Thymus (tissue), 11 donors: ENCODE results near the gene EEF2. TPM values are rescaled to one million over a fixed set of nuclear protein-coding genes. Genes with fewer than 3 reads are reported as not detected.
A peak's percentile ranks its signal among the peaks of the same experiment; 100 is the strongest.
"Not testable (repeated sequence)": the region's sequence is repeated elsewhere in the genome, so short reads cannot be mapped to it uniquely, and the experiment has no call there.

Source experiments
- DNase-seq, 9 donors: peaks; one replicate each; pipeline ENCODE4 v3.0.0-alpha.2; 2013; ENCODE audit warnings: low spot score in 9 of 9, low read depth in 6 of 9, missing footprints in 1 of 9
- H3K27ac ChIP-seq, 2 donors: one replicate each; pipeline ENCODE4 v1.5.1; 2013; ENCODE audit warnings: control low read depth in 1 of 2, low read depth in 1 of 2, low read length in 1 of 2, mild to moderate bottlenecking in 1 of 2, moderate library complexity in 1 of 2
- H3K27me3 ChIP-seq, 2 donors: one replicate each; pipeline ENCODE4 v1.5.1; 2013; ENCODE audit warnings: low read length in 1 of 2; ENCODE audit not compliant: control insufficient read depth in 2 of 2, insufficient read depth in 1 of 2
- H3K36me3 ChIP-seq, 2 donors: one replicate each; pipeline ENCODE4 v1.5.1; 2013; ENCODE audit warnings: low read length in 1 of 2, mild to moderate bottlenecking in 1 of 2, moderate library complexity in 1 of 2; ENCODE audit not compliant: control insufficient read depth in 2 of 2, insufficient read depth in 2 of 2
- H3K4me1 ChIP-seq, 2 donors: one replicate each; pipeline ENCODE4 v1.5.1; 2013; ENCODE audit warnings: low read length in 2 of 2; ENCODE audit not compliant: control insufficient read depth in 2 of 2, insufficient read depth in 2 of 2
- H3K4me3 ChIP-seq, 2 donors: one replicate each; pipeline ENCODE4 v1.5.1; 2013; ENCODE audit warnings: low read length in 2 of 2, control low read depth in 1 of 2, mild to moderate bottlenecking in 1 of 2
- H3K9me3 ChIP-seq, 2 donors: one replicate each; pipeline ENCODE4 v1.5.1; 2013; ENCODE audit warnings: low read length in 1 of 2, mild to moderate bottlenecking in 1 of 2; ENCODE audit not compliant: control insufficient read depth in 2 of 2, insufficient read depth in 1 of 2
- WGBS: extraction: QIAGEN DNeasy Blood & Tissue Kit; methylation state at CpG from one replicate; pipeline ENCODE4 v1.1.7; 2013; 5-methylcytosine and 5-hydroxymethylcytosine counted together
- polyA plus RNA-seq: library from polyadenylated mRNA; stranded (reverse); fragments of 200-250 nt; gene quantifications from one replicate; pipeline ENCODE4 v1.2.3, GENCODE V29; 2013
- total RNA-seq: library from RNA; stranded (reverse); fragments of 120-200 nt; gene quantifications from one replicate; pipeline ENCODE4 v1.2.4, GENCODE V29; 2013
- donor health status: healthy.

The EEF2 gene
- total and polyA plus RNA-seq, 2 donors = 815 to 1,612 TPM

GRCh38 chr19:3968556-3969434, 16.5 kb downstream of the EEF2 start:
- H3K27ac ChIP-seq = peak overlapping the region in 1 of 2 donors; percentile 23
- no peaks in the 10 kb centered on the region for H3K27me3 ChIP-seq
- peaks cover 35 to 55% of the 10 kb centered on the region in 2 donors for H3K36me3 ChIP-seq
- H3K4me1 ChIP-seq = peaks cover 11 to 24% of the 10 kb centered on the region in 2 donors
- H3K9me3 ChIP-seq = no peaks in the 10 kb centered on the region
- no peak overlapping the region for H3K4me3 ChIP-seq
- WGBS = 82% methylated on average over 9 of the region's 9 CpGs
- no peak for DNase-seq

GRCh38 chr19:3967983-3968382, 17.3 kb downstream of the EEF2 start:
- 93% methylated on average over 12 of the region's 12 CpGs for WGBS
- Histone ChIP-seq H3K36me3 (peaks cover 43 to 63% of the 10 kb centered on the region in 2 donors), H3K4me1 (peaks cover 11 to 24% of the 10 kb centered on the region in 2 donors), H3K27ac (peak overlapping the region in 1 of 2 donors; percentile 7)
- not testable (repeated sequence) for H3K9me3 ChIP-seq, DNase-seq, H3K27me3 ChIP-seq, H3K4me3 ChIP-seq

- no peak for DNase-seq
- Histone ChIP-seq H3K4me3 (no peak overlapping the region), H3K27ac (no peak overlapping the region), H3K27me3 (no peaks in the 10 kb centered on the region), H3K36me3 (peaks cover 51 to 79% of the 10 kb centered on the region in 2 donors), H3K9me3 (no peaks in the 10 kb centered on the region), H3K4me1 (peaks cover 10 to 21% of the 10 kb centered on the region in 2 donors)
- WGBS = 91% methylated on average over 30 of the region's 30 CpGs
Observed at GRCh38 chr19:3966051-3967017, 18.9 kb downstream of the EEF2 start.

GRCh38 chr19:3964256-3965194, 20.7 kb downstream of the EEF2 start:
- Histone ChIP-seq H3K27ac (no peak overlapping the region), H3K4me3 (no peak overlapping the region), H3K9me3 (no peaks in the 10 kb centered on the region), H3K4me1 (peaks cover 1 to 9% of the 10 kb centered on the region in 2 donors), H3K27me3 (no peaks in the 10 kb centered on the region), H3K36me3 (peaks cover 68 to 96% of the 10 kb centered on the region in 2 donors)
- DNase-seq = no peak
- WGBS = 97% methylated on average over 60 of the region's 60 CpGs

- Histone ChIP-seq H3K36me3 (peaks cover 73 to 96% of the 10 kb centered on the region in 2 donors), H3K27ac (no peak overlapping the region), H3K27me3 (no peaks in the 10 kb centered on the region), H3K4me1 (peaks cover 0 to under 1% of the 10 kb centered on the region in 2 donors), H3K4me3 (no peak overlapping the region), H3K9me3 (no peaks in the 10 kb centered on the region)
- 98% methylated on average over 35 of the region's 35 CpGs for WGBS
- no peak for DNase-seq
Observed at GRCh38 chr19:3963458-3964255, 21.6 kb downstream of the EEF2 start.

- no peak overlapping the region for H3K4me3 ChIP-seq
- H3K27ac ChIP-seq = no peak overlapping the region
- no peak for DNase-seq
- H3K4me1 ChIP-seq = no peaks in the 10 kb centered on the region
- H3K27me3 ChIP-seq = no peaks in the 10 kb centered on the region
- H3K9me3 ChIP-seq = no peaks in the 10 kb centered on the region
- peaks cover 60 to 87% of the 10 kb centered on the region in 2 donors for H3K36me3 ChIP-seq
- 98% methylated on average over 24 of the region's 24 CpGs for WGBS
Observed at GRCh38 chr19:3961007-3961406, 24.3 kb downstream of the EEF2 start.

GRCh38 chr19:3959766-3960131, 25.5 kb downstream of the EEF2 start:
- WGBS = 97% methylated on average over 15 of the region's 15 CpGs
- no peak for DNase-seq
- H3K4me3 ChIP-seq = no peak overlapping the region
- no peaks in the 10 kb centered on the region for H3K4me1 ChIP-seq
- no peaks in the 10 kb centered on the region for H3K9me3 ChIP-seq
- H3K27me3 ChIP-seq = no peaks in the 10 kb centered on the region
- no peak overlapping the region for H3K27ac ChIP-seq
- peaks cover 60 to 80% of the 10 kb centered on the region in 2 donors for H3K36me3 ChIP-seq
